ENCODE data around the gene POP4. TPM values are rescaled to one million over a fixed set of nuclear protein-coding genes. Genes with fewer than 3 reads are reported as not detected.
"Not testable (repeated sequence)": the region's sequence is repeated elsewhere in the genome, so short reads cannot be mapped to it uniquely, and the experiment has no call there.

The POP4 gene, protein sequence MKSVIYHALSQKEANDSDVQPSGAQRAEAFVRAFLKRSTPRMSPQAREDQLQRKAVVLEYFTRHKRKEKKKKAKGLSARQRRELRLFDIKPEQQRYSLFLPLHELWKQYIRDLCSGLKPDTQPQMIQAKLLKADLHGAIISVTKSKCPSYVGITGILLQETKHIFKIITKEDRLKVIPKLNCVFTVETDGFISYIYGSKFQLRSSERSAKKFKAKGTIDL
- total RNA-seq: 10 to 100 TPM; 52.4 to 87.5 TPM

DNA sequence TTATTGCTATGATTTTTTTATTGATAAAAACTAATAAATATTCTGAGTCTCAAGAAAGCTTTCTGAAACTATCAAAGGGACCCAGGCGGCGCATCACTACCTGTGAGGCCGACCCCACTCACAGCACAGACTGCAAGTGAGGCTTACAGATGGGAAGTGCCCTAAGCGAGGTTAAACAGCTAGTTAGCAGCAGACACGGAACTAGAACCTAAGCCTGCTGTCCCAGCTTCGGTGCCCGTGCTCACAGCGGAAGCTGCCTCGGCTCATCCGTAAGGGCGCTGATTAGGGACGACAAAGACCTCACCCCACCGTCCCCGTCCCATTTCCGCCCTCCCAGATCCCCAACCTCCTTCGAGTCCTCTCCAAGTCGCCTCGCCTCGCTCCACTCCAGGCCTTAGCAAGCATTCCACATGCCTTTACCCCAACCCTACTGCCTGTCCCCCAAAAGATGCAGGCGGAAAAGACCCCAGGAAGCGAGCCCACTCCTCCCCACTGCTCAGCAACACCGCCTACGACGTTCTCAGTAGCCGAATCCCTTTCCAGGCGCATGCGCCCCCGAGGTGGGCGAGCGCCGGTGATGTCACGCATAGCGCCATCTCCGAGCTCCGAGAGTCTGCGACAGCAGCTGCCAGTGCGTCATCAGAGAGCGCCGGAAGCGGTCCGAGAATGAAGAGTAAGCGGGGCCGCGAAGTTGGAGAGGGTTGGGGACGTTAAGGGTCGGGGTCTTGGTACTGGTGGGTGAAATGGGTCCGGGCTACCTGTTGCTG lies at the start of gene POP4:
Gene POP4, plus strand, starts transcription at position 631 of the 767 bp plus-strand sequence. Its CDS starts 36 bp downstream, at position 667.
- Histone ChIP-seq H3K27ac (peak within 1 kb of the TSS; percentile 81), H3K36me3 (no peaks in the 10 kb centered on the region), H3K4me1 (peaks cover 8% of the 10 kb centered on the region), H3K27me3 (no peaks in the 10 kb centered on the region), H3K4me3 (peak within 1 kb of the TSS; percentile 76), H3K9me3 (no peaks in the 10 kb centered on the region), H3K9ac (ENCODE audit: low read depth in 2 of 2, low read length in 2 of 2) (peak within 1 kb of the TSS; percentile 97 to 98)
- peak; percentile 98 for DNase-seq
- no peak for TF ChIP-seq CTCF (IDR thresholded peaks at IDR 0.05)
- intact Hi-C loops (cut with DNase I): no loop called here

- H3K36me3 ChIP-seq; H3K27ac ChIP-seq; H3K9ac ChIP-seq (ENCODE audit: low read depth in 2 of 2, low read length in 2 of 2); H3K4me1 ChIP-seq; intact Hi-C loops (cut with DNase I); DNase-seq; H3K4me3 ChIP-seq; H3K9me3 ChIP-seq; H3K27me3 ChIP-seq: not testable (repeated sequence)
Measured at GRCh38 chr19:29559110-29559509, 47.0 kb upstream of the POP4 start.

DNA sequence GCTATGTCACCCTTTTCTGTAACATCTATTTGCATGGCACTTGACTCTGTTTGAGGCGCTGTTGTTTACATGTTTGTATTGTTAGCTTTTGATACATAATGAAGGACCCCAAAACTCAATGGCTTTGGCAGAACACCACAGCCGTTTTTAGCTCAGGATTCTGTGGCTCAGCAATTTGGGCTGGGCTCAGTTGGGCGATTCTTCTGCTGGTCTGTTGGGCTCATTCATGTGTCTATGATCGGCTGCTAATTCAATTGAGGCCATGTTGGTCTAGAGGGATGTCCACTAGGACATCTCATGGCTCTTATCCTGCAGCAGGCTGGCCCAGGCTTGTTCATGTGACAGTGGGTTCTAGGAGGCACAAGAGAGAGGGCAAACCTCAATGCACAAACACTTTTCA lies 46.3 kb upstream of the POP4 start:
- H3K27ac ChIP-seq: no peak overlapping the region
- intact Hi-C loops (cut with DNase I): no loop called here
- H3K36me3 ChIP-seq: no peaks in the 10 kb centered on the region
- H3K9me3 ChIP-seq: no peaks in the 10 kb centered on the region
- H3K4me1 ChIP-seq: no peaks in the 10 kb centered on the region
- no peak overlapping the region for H3K9ac ChIP-seq (ENCODE audit: low read depth in 2 of 2, low read length in 2 of 2)
- H3K27me3 ChIP-seq: no peaks in the 10 kb centered on the region
- no peak for DNase-seq
- H3K4me3 ChIP-seq: no peak overlapping the region
- TF ChIP-seq CTCF (IDR thresholded peaks at IDR 0.05): no peak

DNA sequence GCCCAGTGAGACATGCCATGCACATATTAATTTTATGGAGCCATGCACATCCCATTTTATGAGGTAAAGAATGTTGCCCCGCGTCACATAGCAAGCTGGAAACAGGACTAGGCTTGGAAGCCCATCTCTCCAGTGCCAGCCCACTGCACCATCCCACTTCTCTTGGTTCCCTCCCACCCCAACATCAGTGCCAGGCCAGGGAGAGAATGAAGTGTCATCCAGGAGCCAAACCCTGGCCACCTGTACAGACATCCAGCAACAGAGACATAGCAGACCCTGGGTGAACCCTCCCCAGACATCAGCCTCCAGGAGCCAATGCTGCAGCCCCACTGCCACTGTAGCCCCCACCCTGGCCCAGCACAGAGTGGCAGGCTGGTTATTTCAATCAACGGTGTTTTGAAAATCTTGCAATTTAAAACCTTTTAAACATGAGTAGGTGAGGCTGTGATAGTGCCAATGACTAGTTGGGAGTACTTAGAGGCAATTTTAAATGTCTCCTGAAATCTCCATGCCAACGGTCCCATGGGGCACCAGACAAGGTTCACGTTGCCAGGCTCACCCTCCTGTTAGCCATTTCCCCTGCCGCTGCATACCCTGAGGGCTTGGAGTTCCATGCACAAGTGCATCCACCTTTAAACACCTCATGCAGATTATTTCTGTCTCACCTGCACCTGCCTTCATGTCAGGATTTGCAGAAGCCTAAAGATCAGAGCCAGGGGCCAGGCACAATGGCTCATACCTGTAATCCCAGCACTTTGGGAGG lies 45.6 kb upstream of the POP4 start:
- Histone ChIP-seq H3K36me3 (no peaks in the 10 kb centered on the region), H3K9ac (ENCODE audit: low read depth in 2 of 2, low read length in 2 of 2) (no peak overlapping the region), H3K4me3 (no peak overlapping the region), H3K9me3 (no peaks in the 10 kb centered on the region), H3K4me1 (no peaks in the 10 kb centered on the region), H3K27ac (no peak overlapping the region), H3K27me3 (no peaks in the 10 kb centered on the region)
- intact Hi-C loops (cut with DNase I): no loop called here
- TF ChIP-seq CTCF (IDR thresholded peaks at IDR 0.05): no peak
- no peak for DNase-seq

- Histone ChIP-seq H3K9me3 (no peaks in the 10 kb centered on the region), H3K27me3 (no peaks in the 10 kb centered on the region), H3K4me1 (no peaks in the 10 kb centered on the region), H3K9ac (ENCODE audit: low read depth in 2 of 2, low read length in 2 of 2) (no peak overlapping the region), H3K36me3 (no peaks in the 10 kb centered on the region), H3K27ac (no peak overlapping the region), H3K4me3 (no peak overlapping the region)
- no peak for TF ChIP-seq CTCF (IDR thresholded peaks at IDR 0.05)
- intact Hi-C loops (cut with DNase I): no loop called here
- DNase-seq: no peak
Measured at GRCh38 chr19:29561601-29562000, 44.5 kb upstream of the POP4 start.

Data from colonic mucosa (tissue), 4 donors.